Islet of Langerhans (tissue), 1 donor: ENCODE measurements around the gene HOXA11.

ENCODE experiments used
- FAIRE-seq: peaks from one replicate; lab custom pipeline; 2011; peaks lifted over from hg19 to GRCh38; lab: Jason Lieb, UNC

The HOXA11 gene

DNA sequence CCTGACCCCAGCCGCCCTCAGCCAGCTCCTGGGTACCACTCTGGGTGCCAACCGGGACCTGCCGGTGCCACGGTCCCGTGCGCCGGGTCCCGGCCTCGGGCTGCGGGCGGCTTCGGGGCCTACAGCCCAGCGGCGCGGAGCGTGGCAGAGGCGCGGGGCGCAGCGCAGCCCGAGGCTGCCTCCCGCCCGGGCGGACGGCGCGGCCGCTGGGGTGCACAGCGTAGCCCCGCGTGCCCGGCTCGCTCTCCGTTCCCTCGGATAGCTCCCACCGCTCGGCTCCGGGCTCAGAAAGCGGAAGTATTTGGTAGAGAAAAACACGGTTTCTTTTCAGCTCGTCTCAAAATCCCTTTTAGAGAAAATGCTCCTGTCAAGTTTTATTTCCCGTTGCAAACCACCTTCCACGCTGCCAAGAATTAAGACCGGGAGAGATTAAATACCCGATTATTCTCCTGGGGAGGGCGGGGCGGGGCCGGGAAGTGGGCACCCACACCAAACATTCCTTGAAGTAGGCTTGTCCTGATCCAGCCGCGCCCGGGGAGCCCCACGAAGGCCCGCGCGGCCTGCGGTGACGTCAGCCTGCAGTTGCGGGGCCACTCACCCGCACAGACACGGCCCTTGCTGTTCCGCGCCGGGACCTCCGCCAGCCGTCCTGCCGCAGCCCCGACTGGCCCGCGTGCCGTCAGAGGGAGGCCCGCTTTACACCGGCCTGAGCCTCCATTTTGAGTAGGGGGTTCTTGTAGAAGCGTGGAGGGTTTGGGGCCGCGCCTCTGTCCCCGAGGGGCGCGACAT lies 7.7 kb upstream of the HOXA11 start:
- no peak for FAIRE-seq

DNA sequence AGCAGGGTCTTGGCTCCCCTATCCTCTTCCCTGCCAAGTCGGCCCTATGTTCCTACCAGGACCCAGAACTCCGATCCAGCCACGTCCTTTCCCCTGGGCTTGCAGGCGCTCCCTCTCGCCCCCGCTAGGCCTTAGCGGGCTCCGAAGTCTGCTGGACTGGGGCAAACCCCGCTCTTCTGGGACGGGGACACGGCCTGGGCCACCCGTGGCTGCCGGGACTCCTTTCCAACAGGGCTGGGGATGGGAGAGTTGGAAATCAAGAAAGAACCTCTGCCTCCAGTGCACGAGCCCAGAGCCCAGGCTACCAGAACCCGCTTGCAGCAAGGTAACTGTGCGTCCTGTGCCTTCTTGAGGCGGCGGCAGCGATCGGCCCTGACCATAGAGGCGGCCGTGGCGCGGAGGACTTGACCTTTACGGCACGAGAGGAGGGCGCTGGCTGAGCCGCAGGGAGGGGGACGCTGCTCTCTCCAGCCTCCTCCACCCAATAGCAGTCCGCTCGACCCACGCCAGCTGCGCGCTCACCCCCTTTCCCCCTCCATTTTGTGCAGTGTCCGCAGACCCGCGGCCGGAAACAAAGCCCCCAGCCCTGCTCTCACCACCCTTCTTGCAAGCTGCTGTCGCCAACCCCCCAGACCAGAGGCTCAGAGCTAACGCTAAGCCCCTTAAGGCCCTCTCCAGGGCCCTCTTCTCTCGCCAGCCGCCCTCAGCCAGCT lies 7.0 kb upstream of the HOXA11 start:
- no peak for FAIRE-seq

GRCh38 chr7:27191161-27191731 lies 6.2 kb upstream of the HOXA11 start:
- no peak for FAIRE-seq

DNA sequence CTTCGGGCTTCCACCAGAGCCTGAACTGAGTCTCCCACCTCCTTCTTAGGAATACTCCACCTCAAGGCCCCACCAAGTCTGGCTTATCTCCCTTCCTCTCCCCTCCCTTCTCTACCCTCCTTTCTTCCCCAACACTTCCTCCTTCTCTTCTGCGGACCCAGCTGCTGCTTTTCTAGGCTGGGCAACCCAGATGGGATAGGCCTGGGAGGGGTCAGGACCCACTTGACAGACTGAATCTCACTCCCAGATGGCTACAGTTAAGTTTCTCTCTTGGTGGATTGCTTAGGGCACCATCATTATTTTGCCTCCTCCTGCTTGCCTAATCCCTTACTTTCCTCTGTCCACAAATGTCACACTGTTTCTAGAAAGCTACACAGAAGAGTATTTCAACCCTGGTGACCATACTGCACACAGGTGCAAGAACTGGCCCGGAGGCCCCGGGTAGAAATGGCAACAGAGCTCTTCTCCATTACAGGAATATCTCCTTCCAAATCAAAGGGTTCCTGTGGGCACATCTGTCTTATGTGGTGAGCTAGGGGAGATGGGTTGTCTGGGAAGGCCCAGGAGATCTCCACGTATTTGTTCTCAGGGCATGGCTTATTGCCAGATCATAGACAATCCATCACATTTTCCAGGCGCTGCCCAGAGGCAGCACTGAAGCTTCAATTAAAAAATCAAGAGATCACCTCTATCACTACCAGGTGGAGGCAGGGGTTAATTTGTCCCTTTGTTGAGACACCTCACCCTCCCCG lies 5.1 kb upstream of the HOXA11 start:
- FAIRE-seq, result no peak

- FAIRE-seq, result no peak
Observed at GRCh38 chr7:27189295-27189996, 4.4 kb upstream of the HOXA11 start.

DNA sequence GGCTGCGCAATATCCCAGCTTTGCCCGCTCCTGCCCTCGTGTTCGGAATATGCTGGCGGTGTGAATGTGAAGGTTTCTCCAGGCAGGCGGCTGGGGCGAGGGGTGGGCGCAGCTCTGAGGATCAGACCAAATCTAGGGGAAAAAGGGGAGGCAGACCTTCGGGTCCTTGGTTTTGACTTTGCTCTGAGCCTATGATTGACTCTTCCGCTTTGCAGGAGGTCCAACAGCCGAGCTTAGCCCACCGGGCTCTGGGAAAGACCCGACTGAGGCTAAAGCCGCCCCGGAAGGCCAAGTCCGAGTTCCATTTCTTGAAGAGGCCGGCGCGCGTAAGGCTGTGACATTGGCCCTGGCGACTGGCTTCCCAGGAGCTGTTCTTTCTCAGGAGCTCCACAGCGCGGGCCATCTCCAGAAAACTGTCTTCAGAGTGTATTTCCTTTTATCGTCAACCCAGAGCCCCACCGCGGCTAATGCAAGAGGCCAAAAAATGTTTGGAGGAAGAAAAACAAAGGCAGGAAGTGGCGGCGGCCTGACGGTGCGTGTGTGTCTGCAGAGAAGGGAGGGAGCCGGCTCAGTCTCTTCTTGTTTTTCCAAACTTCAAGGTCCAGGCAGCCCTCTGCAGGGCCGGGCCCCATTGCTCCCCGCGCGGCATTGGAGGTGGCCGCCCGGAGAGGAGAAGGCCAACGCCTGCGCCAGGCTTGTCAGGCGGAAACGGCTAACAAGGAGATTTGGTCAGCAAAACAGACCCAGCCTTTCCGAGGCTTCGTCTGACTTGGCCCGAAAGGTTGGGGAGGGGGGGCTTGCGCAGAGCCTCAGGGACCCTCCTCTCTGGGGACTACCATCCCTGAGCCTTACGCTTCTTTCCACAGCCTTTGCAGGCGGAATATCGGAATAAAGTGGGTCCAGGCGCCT lies 3.6 kb upstream of the HOXA11 start:
- FAIRE-seq, result no peak

GRCh38 chr7:27187475-27188385 lies 2.7 kb upstream of the HOXA11 start:
- FAIRE-seq, result no peak

DNA sequence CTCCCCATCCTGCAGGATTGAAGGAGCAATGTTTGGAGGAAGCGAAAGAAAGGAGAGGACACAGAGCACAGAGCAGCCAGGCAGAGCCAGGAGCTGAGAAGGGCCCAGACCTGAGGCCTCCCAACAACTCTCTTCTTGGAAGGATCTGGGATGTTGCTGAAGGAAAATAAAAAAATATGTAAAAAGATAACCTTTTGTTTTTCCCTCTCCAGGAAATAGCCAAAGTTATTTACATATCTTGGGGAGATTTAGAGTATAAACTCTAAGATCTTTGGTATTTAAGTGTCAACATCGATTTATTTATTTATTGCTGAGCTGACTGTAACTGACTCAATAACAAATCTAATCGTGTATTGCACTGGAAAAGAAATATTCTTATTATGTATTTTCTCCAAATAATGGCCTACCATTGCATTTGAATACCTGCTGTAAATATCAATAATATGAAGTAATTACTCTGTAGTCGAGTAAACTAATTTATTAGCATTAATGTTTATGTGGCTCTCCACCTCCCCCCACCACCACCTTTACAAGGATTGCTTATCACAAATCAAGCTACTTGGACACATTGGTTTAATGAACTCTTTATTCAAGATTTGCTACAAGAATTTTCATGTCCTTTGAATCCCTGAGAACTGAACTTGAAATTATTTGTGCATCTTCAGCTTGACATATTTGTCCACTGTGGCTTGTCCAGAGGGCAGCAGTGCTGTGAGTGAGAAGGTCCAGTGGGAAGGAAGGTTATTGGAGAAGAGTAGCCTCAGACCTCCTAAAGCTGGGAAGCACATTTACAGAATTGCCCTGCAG lies 1.8 kb upstream of the HOXA11 start:
- FAIRE-seq, result no peak

DNA sequence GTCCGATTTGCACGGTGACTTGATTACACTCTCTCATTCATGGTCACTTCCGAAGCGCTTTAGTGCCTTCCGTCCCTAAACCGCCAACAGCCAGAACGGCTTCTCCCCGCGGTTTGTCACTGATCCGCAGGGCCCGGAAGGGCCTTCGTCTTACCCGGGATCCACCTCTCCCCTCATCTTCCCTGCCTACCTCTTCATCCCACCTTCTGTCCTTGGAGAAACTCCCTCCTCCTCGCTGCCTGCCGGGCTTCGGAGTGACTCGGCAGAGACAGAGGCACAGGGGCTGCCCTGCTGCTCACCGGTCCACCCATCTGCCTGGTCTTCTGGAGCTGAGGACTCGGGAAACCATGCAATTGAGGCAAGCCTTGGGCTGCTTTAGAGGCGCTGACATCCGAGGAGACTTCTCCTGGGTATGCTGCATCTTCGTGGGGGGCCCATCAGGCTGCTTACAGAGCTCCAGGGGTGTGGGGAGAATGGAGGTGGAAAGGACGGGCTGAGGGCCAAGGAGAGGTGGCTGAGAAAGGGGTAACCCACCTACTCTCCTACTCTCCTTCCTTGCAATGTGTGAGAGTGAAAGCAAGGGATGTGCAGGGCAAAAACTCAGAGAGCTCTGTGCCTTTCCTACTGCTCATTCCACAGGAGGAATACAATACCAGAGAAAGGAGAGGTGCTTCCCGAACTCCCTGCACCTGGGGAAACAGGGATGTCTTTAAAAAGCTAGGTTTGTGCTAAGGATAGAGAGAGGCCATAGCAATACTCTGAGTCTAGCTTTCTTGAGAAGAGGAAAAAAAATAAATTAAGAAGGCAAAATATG lies 1.0 kb upstream of the HOXA11 start:
- FAIRE-seq, result no peak

DNA sequence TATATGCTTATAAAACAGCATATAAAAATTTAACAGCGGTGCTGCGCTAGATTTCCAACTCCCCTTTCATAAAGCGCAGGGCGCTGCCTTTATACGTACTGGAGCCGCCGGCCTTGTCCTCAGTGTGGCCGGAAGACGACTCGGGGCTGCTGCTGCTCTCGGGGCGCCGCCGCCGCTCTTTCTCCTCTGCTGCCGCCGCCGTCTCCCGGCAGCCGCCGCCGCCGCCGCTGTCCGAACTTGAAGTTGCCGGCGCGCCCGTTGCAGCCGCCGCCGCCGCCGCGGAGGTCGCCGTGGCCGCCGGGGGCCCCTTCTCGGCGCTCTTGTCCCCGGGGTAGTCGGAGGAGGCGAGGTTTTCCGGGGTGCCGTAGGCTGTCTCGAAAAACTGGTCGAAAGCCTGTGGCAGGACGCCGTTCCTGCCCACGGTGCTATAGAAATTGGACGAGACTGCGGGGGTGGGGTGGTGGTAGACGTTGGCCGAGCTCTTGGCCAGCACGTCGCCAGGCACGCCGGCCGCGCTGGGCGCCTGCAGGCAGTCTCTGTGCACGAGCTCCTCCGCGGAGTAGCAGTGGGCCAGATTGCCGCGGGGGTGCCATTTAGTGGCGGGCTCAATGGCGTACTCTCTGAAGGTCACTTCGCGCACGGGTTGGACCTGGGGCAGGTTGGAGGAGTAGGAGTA lies 557 bp downstream of the HOXA11 start:
- no peak for FAIRE-seq

GRCh38 chr7:27183682-27184336 lies 1.2 kb downstream of the HOXA11 start:
- no peak for FAIRE-seq

DNA sequence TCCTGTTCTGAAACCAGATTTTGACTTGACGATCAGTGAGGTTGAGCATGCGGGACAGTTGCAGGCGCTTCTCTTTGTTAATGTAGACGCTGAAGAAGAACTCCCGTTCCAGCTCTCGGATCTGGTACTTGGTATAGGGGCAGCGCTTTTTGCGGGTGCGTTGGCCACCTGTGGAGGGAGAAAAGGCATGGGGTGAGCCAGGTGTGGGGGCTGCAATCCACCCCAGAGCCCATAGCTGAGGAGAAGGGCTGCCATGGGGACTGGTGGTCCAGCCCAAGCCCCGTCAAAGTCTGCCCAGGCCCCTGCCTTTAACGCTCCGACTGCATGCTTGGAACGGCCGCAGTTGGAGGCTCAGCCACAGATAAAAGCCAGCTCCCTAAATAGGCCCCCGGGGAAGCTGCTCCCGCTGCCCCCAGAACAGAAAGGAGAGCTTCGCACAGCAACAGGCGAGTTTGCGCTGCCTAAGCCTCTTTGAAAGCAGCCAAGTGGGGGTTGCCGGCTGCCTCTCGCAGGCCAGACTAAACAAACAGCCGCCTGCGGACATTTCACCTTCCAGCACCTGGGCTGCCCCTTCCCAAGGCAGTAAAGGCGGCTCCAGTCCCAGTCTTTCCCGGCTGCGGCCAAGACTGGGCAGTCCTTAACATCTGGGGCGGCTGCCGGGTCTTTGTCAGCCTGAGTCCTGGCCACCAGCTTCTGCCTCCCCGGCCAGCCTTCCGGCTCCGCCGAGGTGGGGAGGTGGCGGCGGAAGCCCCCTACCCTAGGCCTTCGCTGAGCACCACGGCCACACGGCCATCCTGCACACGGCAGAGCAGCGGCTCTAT lies 2.0 kb downstream of the HOXA11 start:
- FAIRE-seq, result no peak

DNA sequence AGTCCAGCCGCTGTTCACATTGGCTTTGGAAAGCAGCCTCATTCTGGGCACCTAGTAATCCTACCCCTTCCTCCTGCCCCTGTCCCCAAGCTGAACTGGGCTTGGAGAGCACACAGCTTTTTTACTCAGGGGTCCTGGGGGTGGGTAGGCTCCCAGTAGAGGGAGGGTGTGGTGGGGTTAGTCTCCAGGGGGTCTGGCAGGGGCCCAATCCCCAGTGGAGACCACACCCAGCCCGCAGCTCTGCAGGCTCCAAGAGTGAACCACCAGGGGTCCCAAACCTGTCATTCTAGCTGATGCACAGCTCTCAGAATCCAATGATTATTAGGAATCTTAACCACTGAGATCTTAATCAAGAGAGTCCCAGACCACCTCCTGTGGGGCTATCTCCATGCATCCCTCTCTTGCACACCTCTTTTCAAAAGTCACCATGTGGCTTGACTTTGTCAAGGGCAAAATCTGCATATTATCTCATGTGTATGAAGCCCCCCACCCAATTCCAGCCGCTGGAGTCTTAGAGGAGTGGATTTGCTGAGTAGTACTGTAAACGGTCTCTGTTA lies 2.7 kb downstream of the HOXA11 start:
- no peak for FAIRE-seq

GRCh38 chr7:27181795-27182275 lies 3.2 kb downstream of the HOXA11 start:
- FAIRE-seq, result no peak
